Lower lobe of right lung (tissue), 2 donors: ENCODE data around the gene PMS2. TPM values are rescaled to one million over a fixed set of nuclear protein-coding genes. Genes with fewer than 3 reads are reported as not detected.

Experiments used
- ATAC-seq, 2 donors: fragments of 200-7000 bp; cut with Tn5 transposase; one replicate each; pipeline ENCODE4 v1.9.1; 2020 to 2022; ENCODE audit warnings: mild to moderate bottlenecking in 2 of 2, moderate library complexity in 2 of 2
- DNase-seq: peaks from one replicate; pipeline ENCODE4 v3.0.0-alpha.2; 2020
- H3K27ac ChIP-seq: fragments of 200-600 bp; one replicate; pipeline ENCODE4 v1.8.0; 2022
- H3K27me3 ChIP-seq: fragments of 200-600 bp; one replicate; pipeline ENCODE4 v1.8.0; 2022; ENCODE audit warnings: low read depth
- H3K36me3 ChIP-seq: fragments of 200-600 bp; one replicate; pipeline ENCODE4 v1.8.0; 2022; ENCODE audit warnings: mild to moderate bottlenecking
- H3K4me1 ChIP-seq: fragments of 200-600 bp; one replicate; pipeline ENCODE4 v1.8.0; 2022
- H3K4me3 ChIP-seq: fragments of 200-600 bp; one replicate; pipeline ENCODE4 v1.8.0; 2022; ENCODE audit warnings: mild to moderate bottlenecking
- H3K9me3 ChIP-seq: fragments of 200-600 bp; one replicate; pipeline ENCODE4 v1.8.0; 2022
- intact Hi-C: fragments of 100-400 bp; cut with DNase I; formaldehyde crosslinking; loops from one replicate; pipeline ENCODE4 v1.11.0; 2022
- total RNA-seq: library from RNA; stranded (reverse); fragmentation: NEBNext Ultra II Directional; extraction: Animal tissue kit (Norgen Biotek cat#: 25700); gene quantifications from one replicate; pipeline ENCODE4 v1.2.1, GENCODE V29; 2021
- TF ChIP-seq, protein P1 (sequence below): fragments of 200-600 bp; IDR thresholded peaks from one replicate; pipeline ENCODE4 v1.8.0; 2022; ENCODE audit warnings: antibody characterized with exemption, mild to moderate bottlenecking
- donor health status: DM: no; HTN: yes; CAD: no; lungs with severe emphysema.

PMS2 gene
- total RNA-seq, 1 donor from 2014 or later = 10.1 TPM

DNA sequence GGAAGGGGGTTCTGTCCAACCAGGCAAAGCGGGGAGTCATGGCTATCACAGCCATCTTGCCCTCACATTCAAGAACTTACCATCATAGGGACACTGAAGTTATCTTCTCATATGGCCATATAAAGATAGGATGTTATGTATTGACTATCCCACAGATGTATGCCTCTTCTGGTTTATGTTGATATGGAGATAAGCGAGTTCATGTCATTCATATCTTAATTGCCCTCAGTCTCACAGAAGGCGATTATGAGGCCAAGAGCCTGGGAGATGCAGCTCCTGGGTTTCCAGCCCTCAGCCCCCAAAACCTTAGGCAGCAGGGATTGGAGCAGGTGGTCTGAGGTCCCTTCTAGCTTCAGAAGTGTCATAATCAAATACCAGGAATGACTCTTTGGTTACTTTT lies 13.9 kb upstream of the PMS2 start:
- intact Hi-C loops = no loop called here
- peaks cover 100% of the 10 kb centered on the region for H3K36me3 ChIP-seq
- H3K9me3 ChIP-seq = no peaks in the 10 kb centered on the region
- H3K4me3 ChIP-seq = no peak overlapping the region
- ATAC-seq (no peak), DNase-seq (no peak)
- peaks cover 10% of the 10 kb centered on the region for H3K4me1 ChIP-seq
- no peak overlapping the region for H3K27ac ChIP-seq
- TF ChIP-seq, protein P1, sequence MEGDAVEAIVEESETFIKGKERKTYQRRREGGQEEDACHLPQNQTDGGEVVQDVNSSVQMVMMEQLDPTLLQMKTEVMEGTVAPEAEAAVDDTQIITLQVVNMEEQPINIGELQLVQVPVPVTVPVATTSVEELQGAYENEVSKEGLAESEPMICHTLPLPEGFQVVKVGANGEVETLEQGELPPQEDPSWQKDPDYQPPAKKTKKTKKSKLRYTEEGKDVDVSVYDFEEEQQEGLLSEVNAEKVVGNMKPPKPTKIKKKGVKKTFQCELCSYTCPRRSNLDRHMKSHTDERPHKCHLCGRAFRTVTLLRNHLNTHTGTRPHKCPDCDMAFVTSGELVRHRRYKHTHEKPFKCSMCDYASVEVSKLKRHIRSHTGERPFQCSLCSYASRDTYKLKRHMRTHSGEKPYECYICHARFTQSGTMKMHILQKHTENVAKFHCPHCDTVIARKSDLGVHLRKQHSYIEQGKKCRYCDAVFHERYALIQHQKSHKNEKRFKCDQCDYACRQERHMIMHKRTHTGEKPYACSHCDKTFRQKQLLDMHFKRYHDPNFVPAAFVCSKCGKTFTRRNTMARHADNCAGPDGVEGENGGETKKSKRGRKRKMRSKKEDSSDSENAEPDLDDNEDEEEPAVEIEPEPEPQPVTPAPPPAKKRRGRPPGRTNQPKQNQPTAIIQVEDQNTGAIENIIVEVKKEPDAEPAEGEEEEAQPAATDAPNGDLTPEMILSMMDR = no peak
- H3K27me3 ChIP-seq = no peaks in the 10 kb centered on the region

- TF ChIP-seq, protein P1 = no peak
- no peak for DNase-seq
- no peak overlapping the region for H3K27ac ChIP-seq
- peaks cover 100% of the 10 kb centered on the region for H3K36me3 ChIP-seq
- no peaks in the 10 kb centered on the region for H3K27me3 ChIP-seq
- H3K4me1 ChIP-seq = peaks cover 9% of the 10 kb centered on the region
- intact Hi-C loops = no loop called here
- no peak for ATAC-seq
- no peaks in the 10 kb centered on the region for H3K9me3 ChIP-seq
- no peak overlapping the region for H3K4me3 ChIP-seq
These were observed 11.8 kb upstream of the PMS2 start for GRCh38 chr7:6020371-6021286.

DNA sequence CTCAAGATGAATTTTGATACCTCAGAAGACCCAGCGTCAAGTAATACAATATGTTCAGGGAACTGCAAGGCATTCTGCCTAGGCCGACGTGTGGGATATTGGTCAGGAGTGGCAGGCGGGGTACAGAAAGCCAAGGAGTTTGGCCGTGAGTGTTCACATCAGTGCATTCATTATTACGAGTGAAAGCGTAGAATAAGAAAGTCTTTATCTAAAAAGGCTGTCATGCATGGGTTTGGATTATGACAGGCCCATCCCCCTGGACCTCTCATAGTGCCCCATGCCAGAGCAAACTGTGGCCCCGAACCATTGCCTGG lies 7.8 kb upstream of the PMS2 start:
- H3K9me3 ChIP-seq = no peaks in the 10 kb centered on the region
- H3K36me3 ChIP-seq = peaks cover 67% of the 10 kb centered on the region
- peaks cover 21% of the 10 kb centered on the region for H3K4me1 ChIP-seq
- no peak overlapping the region for H3K4me3 ChIP-seq
- TF ChIP-seq, protein P1 = no peak
- H3K27ac ChIP-seq = no peak overlapping the region
- intact Hi-C loops = no loop called here
- ATAC-seq (no peak), DNase-seq (no peak)
- no peaks in the 10 kb centered on the region for H3K27me3 ChIP-seq

DNA sequence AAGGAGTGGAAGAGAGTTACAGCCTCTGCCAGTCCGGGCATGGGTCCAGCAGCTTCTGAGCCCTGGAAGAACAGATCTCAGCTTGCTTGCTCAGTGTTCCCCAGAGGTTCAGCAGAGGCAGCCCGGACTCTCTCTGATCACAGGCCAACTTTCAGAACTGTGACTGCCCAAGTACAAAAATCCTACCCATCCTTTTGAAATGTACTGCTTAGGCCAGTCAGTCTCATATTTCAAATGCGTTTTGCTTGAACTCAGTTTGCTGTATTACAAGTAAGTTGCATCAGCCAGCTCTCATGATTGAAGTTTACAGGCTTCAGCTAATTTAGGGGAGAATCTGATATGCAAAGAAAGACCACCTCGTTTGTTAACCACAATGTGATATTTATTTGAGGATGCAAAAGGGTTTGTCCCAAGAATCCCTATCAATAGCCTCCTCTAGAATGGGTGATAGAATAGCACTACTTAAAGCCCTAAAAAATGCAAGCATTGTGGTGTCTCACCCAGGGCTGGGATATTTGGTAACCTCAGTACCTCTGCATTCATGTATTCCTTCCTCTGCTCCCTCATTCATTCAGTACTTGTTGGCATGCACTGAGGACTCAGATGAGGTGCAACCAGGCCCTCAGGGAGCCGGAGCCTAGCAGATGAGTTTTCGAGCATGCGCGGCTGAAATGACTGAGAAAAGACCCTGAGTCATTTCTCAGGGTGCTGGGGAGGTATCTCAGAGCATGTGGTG lies 7.2 kb upstream of the PMS2 start:
- DNase-seq (peak; percentile 68), ATAC-seq (peak in 1 of 2 donors; percentile 44)
- H3K27ac ChIP-seq = peak overlapping the region; percentile 56
- peaks cover 27% of the 10 kb centered on the region for H3K4me1 ChIP-seq
- H3K36me3 ChIP-seq = peaks cover 67% of the 10 kb centered on the region
- no peaks in the 10 kb centered on the region for H3K27me3 ChIP-seq
- intact Hi-C loops = no loop called here
- no peak overlapping the region for H3K4me3 ChIP-seq
- TF ChIP-seq, protein P1 = no peak
- no peaks in the 10 kb centered on the region for H3K9me3 ChIP-seq

DNA sequence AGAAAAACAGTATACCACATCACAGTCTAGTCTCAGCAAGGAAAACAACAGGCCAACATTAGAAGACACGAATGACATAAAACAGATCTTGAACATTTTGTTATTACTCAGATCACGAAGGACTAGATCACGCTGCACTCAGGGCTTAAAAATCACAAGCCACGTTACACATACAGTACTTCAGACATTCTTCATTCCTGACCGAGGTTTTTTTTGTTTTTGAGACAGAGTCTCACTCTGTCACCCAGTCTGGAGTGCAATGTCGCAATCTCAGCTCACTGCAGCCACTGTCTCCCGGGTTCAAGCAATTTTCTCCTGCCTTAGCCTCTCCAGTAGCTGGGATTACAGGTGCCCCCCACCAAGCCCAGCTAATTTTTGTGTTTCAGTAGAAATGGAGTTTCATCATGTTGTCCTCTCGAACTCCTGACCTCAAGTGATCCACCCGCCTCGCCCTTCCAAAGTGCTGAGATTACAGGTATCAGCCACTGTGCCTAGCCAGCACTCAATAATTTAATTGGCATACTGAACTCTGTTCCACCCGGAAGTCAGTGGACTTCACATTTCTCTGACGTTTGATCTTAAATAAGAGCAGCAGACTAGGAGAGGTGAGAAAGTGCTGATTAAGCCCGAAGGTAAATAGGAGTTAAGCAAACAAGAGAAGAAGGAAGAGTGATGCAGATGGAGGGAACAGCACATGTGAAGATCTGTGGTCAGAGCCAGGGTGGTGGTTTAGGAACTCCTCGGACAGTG lies 3.7 kb upstream of the PMS2 start:
- H3K36me3 ChIP-seq = peaks cover 36% of the 10 kb centered on the region
- intact Hi-C loops = no loop called here
- no peak overlapping the region for H3K4me3 ChIP-seq
- TF ChIP-seq, protein P1 = no peak
- ATAC-seq = peak; percentile 58 to 63
- peak overlapping the region; percentile 38 for H3K27ac ChIP-seq
- no peaks in the 10 kb centered on the region for H3K27me3 ChIP-seq
- DNase-seq = no peak
- peaks cover 47% of the 10 kb centered on the region for H3K4me1 ChIP-seq
- H3K9me3 ChIP-seq = no peaks in the 10 kb centered on the region
